ENCODE measurements around the gene LRRC14B.
"Not testable (repeated sequence)": the region's sequence is repeated elsewhere in the genome, so short reads cannot be mapped to it uniquely, and the experiment has no call there.

Gene LRRC14B

GRCh38 chr5:208449-209114, 17.3 kb downstream of the LRRC14B start:
- no peak for DNase-seq

DNA sequence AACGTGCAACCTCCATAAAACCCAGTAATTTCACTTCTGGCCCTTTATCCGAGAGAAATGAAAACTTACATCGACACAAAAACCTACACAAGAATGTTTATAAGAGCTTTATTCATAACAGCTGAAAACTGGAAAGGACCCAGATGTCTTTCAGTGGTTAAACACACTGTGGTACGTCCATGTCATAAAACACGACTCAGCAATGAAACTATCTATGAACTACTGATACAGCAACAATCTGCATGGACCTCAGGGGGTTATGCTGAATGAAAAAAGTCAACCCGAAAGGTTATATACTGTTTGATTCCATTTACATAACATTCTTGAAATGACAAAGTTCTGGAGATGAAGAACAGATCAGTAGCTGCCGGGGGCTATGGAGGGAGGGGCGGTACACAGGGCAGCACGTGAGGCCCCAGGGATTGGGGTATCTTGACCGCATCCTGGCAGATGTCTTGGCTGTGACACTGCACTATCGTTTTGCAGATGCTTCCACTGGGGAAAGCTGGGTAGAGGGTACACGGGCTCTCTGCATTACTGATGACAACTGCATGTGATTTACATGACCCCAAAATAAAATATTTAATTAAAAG, 22.6 kb downstream of the LRRC14B start:
- DNase-seq: no peak

DNA sequence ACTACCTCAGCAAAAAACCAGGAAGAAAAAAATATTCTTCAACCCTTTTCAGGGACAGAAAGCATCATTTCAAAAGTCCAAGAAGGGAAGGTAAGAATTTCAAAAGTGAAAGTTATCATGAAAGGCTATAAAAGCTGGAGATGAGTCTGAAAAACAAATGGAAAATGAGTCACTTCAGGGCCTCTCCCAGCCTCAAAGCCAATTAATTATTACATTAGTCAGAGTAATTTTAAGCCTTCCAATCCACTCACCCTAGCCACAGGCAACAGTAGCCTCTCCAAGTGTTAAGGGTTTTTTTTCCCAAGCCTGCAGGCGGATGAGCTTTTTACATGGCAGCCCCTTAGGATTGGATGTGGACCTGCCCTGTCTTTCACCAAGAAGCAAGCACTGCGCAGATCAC, 24.0 kb downstream of the LRRC14B start:
- not testable (repeated sequence) for DNase-seq

DNA sequence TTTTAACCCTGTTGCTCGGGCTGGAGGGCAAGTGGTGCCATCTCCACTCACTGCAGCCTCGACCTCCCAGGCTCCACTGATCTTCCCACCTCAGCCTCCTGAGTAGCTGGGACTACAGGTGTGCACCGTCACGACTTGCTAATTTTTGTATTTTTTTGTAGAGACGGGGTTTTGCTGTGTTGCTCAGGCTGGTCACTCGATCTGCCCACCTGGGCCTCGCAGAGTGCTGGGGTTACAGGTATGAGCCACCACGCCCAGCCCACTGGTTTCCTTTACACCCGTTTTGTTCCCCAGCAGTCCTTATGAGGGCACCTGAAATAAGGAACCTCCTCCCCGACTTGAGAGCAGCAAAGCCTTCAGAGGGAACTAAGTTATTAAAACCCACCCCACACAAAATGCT, 24.8 kb downstream of the LRRC14B start:
- not testable (repeated sequence) for DNase-seq

GRCh38 chr5:217494-218456, 26.5 kb downstream of the LRRC14B start, which contains the start of the genes CCDC127 and SDHA:
CCDC127 (minus strand) TSS chr5:218153; CDS start chr5:216849, 1,304 bp downstream.
SDHA (plus strand) TSS chr5:218320; CDS start chr5:218356, 36 bp downstream.
- peak; percentile 37 to 98 (median 92) for DNase-seq

DNA sequence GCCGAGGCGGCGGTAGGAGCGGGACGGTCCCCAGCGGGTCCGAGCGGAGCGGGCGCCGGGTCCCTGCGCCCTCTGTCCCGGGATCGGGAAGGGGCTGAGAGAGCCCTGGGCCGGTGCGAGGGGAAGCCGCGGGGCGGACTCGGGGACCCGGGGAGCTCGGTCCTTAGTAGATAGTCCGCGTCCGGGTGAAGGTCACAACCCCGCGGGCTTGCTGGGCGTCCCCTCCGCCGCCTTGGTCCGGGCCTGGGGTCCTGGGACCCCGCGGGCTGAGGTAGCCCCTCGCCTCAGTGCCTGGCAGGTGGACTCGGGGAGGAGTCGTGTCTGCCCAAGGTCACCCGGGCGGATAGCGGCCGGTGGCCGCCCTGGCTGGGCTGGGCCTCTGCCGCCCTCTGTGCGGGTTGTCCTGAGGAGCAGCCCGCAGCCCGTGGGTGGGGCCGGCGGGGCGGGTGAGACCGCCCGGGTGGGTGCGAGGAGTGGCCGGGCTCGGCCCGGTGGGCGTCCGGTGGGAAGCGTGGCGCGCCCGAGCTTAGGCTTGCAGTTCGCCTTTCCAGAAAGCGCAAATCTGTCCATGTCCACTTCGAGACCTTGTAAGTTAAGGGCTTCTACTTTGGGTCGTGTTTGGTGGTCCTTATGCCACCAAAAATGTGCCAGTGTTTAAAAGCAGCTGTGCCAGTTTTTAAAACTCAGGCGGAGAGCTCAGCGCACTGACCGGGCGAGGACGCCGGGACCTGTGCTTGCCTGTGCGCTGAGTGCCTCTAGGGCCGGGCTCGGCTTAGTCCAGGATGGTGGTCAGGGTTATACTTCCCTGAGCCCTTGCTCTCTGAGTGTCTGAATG, 27.4 kb downstream of the LRRC14B start:
- DNase-seq: peak in 6 of 14 donors; percentile 21 to 61 (median 40)

DNA sequence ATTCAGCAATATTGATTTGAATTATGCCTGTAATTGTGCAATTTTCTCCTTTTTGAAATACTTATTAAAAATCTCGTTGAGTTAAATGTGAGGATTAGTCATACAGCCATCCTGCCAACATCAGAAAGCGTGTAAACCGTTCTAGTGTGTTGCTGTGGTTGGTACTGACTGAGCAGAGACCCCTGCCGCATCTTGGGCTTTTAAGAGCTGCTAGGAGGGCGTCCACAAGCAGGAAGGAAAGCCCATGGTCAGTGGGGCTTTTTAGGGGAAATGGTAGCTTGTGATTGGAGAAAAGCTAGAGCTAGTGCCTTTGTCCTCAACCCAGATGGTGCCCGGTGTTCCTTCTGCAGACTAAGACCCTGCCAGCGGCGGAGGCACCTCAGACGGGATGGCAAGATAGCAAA, 28.2 kb downstream of the LRRC14B start:
- peak in 2 of 14 donors; percentile 8 to 11 for DNase-seq

GRCh38 chr5:219991-220390, 28.7 kb downstream of the LRRC14B start:
- DNase-seq: no peak

DNA sequence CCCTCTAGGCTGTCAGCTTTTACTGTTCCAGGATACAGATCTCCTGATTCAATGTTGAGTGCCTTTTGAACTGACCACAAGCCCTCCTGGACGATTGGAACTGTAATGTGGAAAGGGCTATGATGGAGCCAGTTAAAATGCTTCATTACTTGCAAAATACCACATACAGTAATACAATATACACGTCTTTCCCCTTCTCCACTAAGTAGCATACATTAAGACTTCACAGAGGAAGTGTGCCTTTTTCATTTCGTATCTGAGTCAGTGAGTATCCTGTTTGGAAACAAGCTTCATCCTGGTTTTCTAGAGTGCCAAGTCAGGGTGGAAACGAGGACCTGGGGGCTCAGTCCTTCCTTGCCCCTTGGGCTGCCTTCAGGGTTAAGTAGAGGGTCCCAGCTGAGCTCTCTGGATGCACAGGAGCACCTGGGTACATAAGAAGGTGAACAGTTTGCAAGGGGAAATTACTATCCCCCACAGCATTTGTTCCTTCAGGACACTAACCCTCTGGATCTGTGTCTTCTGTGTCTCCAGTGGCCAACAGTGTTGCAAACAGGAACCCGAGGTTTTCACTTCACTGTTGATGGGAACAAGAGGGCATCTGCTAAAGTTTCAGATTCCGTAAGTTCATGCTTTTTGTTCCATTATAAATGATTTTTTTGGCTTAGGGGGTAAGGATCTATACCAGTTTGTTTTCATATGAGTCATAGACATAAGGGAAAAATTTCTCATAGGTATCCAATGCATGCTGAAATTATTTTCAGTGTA, 31.8 kb downstream of the LRRC14B start:
- not testable (repeated sequence) for DNase-seq

- no peak for DNase-seq
These were observed 32.5 kb downstream of the LRRC14B start for GRCh38 chr5:223791-224190.

- no peak for DNase-seq
These were observed 34.0 kb downstream of the LRRC14B start for GRCh38 chr5:225334-225733.

DNA sequence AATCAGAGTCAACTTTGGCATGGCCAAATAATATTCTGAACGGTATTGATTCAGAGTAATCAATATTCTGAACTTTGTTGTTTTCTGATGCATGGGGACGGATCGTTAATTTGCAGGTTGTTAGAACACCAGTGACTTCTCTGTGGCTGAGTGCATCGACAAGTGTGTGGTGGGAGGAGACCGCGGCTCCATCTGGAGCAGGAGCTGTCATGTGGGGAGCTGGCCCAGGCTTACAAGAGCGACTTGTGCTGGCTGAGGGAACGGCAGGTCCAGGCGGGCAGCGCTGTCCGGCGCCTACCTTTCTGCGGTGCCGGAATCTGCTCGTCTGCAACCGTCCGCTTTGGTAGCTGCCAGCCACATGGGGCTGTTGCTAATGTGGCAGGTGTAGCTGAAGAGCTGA, 36.1 kb downstream of the LRRC14B start:
- peak in 2 of 14 donors; percentile 17 to 66 for DNase-seq

GRCh38 chr5:228886-229285, 37.6 kb downstream of the LRRC14B start:
- no peak for DNase-seq

- no peak for DNase-seq
These were observed 39.4 kb downstream of the LRRC14B start for GRCh38 chr5:230711-231110.

- DNase-seq: no peak
These were observed 40.4 kb downstream of the LRRC14B start for GRCh38 chr5:231661-232060.

DNA sequence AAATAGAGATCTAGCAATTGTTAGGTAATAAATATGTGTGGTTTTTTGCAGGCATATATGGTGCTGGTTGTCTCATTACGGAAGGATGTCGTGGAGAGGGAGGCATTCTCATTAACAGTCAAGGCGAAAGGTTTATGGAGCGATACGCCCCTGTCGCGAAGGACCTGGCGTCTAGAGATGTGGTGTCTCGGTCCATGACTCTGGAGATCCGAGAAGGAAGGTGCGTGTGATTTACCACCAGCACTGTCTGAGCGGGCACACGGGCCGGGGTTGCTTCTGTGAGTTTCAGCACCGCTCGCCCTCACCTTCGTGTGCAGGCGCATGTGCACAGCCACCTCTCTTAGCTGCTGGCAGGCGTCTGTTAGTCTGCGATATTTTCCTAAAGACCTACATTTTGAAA, 42.1 kb downstream of the LRRC14B start:
- DNase-seq: not testable (repeated sequence)

GRCh38 chr5:234450-234849, 43.2 kb downstream of the LRRC14B start:
- no peak for DNase-seq

GRCh38 chr5:235527-235926, 44.2 kb downstream of the LRRC14B start:
- not testable (repeated sequence) for DNase-seq

- not testable (repeated sequence) for DNase-seq
These were observed 46.6 kb downstream of the LRRC14B start for GRCh38 chr5:237931-238330.

DNA sequence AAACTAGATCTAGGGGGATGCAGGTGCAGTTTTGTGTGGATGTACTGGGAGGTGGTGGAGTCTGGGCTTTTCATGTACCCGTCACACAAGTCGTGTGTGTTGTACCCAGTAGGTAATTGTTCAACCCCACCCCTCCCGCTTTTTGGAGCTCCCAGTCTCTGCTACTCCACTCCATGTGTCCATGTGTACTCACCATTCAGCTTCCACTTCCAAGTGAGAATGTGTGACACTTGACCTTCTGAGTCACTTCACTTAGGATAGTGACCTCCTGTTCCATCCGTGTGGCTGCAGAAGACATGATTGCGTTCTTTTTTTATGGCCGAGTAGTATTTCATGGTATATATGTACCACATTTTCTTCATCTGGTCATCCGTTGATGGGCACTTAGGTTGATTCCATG, 49.3 kb downstream of the LRRC14B start:
- DNase-seq: not testable (repeated sequence)

DNA sequence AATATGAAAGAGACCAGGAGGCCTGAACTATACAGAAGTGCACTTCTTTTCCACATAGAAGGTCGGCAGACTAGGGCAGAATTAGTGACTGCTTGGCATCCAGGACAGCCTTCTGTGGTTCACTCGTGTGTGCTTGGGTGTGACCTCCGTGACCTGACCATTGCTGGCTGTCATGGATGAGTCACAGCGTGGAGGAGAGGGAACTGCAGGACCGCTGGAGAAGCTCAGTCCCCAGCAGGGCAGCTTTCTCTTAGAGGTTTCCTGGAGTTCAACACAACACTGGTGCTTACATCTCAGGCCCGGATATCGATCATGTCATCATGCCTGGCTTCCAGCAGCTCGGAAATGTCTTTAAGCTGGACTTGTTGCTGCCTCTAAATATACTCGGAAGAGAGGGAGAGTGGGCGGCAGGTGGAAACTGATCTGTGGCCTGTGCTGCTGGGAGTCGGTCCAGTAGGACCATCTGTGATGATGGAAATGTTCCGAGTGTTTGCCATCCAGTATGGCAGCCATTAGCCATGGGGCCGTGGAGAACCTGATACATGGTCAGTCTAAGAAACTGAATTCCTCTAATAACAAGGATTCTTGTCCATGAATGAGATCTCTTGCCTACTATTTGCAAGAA, 49.9 kb downstream of the LRRC14B start:
- DNase-seq: peak in 1 of 14 donors; percentile 82

All from C1 segment of cervical spinal cord (tissue), 14 donors.